Measurements from ENCODE around the gene CRYL1.

- TF ChIP-seq CTCF (IDR thresholded peaks at IDR 0.05) (no peak), POLR2A (IDR thresholded peaks at IDR 0.05) (no peak)
Observed at GRCh38 chr13:20442798-20443381, 82.8 kb downstream of the CRYL1 start.

Measured in vagina (tissue), 2 donors.